Measurements from ENCODE around the gene QRICH1. TPM values are rescaled to one million over a fixed set of nuclear protein-coding genes. Genes with fewer than 3 reads are reported as not detected.
A peak's percentile ranks its signal among the peaks of the same experiment; 100 is the strongest.

Gene QRICH1
- total RNA-seq, 1 donor from 2014 or later: 77.5 TPM

- H3K4me1 Mint-ChIP-seq (ENCODE audit: low read depth): peaks cover 55% of the 10 kb centered on the region
- TF ChIP-seq CTCF (IDR thresholded peaks at IDR 0.05): no peak
- no peaks in the 10 kb centered on the region for H3K27me3 Mint-ChIP-seq (ENCODE audit: low read depth)
- peak overlapping the region; percentile 99 for H3K27ac Mint-ChIP-seq (ENCODE audit: unreplicated experiment)
- peaks cover 33% of the 10 kb centered on the region for H3K36me3 Mint-ChIP-seq (ENCODE audit: low read depth)
- peak; percentile 19 for DNase-seq (ENCODE audit: low spot score)
- peak overlapping the region; percentile 94 for H3K4me3 Mint-ChIP-seq (ENCODE audit: unreplicated experiment)
- H3K9me3 Mint-ChIP-seq (ENCODE audit: low read depth): no peaks in the 10 kb centered on the region
These were observed 65.6 kb downstream of the QRICH1 start for GRCh38 chr3:49028298-49028672.

GRCh38 chr3:49027634-49028033, 66.2 kb downstream of the QRICH1 start:
- H3K27ac Mint-ChIP-seq (ENCODE audit: unreplicated experiment): peak overlapping the region; percentile 80
- peaks cover 55% of the 10 kb centered on the region for H3K4me1 Mint-ChIP-seq (ENCODE audit: low read depth)
- no peaks in the 10 kb centered on the region for H3K9me3 Mint-ChIP-seq (ENCODE audit: low read depth)
- no peak for TF ChIP-seq CTCF (IDR thresholded peaks at IDR 0.05)
- no peaks in the 10 kb centered on the region for H3K27me3 Mint-ChIP-seq (ENCODE audit: low read depth)
- DNase-seq (ENCODE audit: low spot score): peak; percentile 59
- H3K4me3 Mint-ChIP-seq (ENCODE audit: unreplicated experiment): no peak overlapping the region
- peaks cover 30% of the 10 kb centered on the region for H3K36me3 Mint-ChIP-seq (ENCODE audit: low read depth)

GRCh38 chr3:49026536-49026935, 67.3 kb downstream of the QRICH1 start:
- Mint-ChIP-seq H3K36me3 (ENCODE audit: low read depth) (peaks cover 24% of the 10 kb centered on the region), H3K27ac (ENCODE audit: unreplicated experiment) (peak overlapping the region; percentile 80), H3K4me3 (ENCODE audit: unreplicated experiment) (no peak overlapping the region), H3K4me1 (ENCODE audit: low read depth) (peaks cover 58% of the 10 kb centered on the region), H3K9me3 (ENCODE audit: low read depth) (no peaks in the 10 kb centered on the region), H3K27me3 (ENCODE audit: low read depth) (no peaks in the 10 kb centered on the region)
- TF ChIP-seq CTCF (IDR thresholded peaks at IDR 0.05): no peak
- peak; percentile 63 for DNase-seq (ENCODE audit: low spot score)

- Mint-ChIP-seq H3K4me1 (ENCODE audit: low read depth) (peaks cover 60% of the 10 kb centered on the region), H3K36me3 (ENCODE audit: low read depth) (peaks cover 21% of the 10 kb centered on the region), H3K27ac (ENCODE audit: unreplicated experiment) (peak overlapping the region; percentile 71), H3K9me3 (ENCODE audit: low read depth) (no peaks in the 10 kb centered on the region), H3K4me3 (ENCODE audit: unreplicated experiment) (no peak overlapping the region), H3K27me3 (ENCODE audit: low read depth) (no peaks in the 10 kb centered on the region)
- DNase-seq (ENCODE audit: low spot score): peak; percentile 79
- TF ChIP-seq CTCF (IDR thresholded peaks at IDR 0.05): no peak
These were observed 67.9 kb downstream of the QRICH1 start for GRCh38 chr3:49025793-49026520.

- Mint-ChIP-seq H3K9me3 (ENCODE audit: low read depth) (no peaks in the 10 kb centered on the region), H3K36me3 (ENCODE audit: low read depth) (peaks cover 19% of the 10 kb centered on the region), H3K27me3 (ENCODE audit: low read depth) (no peaks in the 10 kb centered on the region), H3K27ac (ENCODE audit: unreplicated experiment) (peak overlapping the region; percentile 71), H3K4me3 (ENCODE audit: unreplicated experiment) (no peak overlapping the region), H3K4me1 (ENCODE audit: low read depth) (peaks cover 63% of the 10 kb centered on the region)
- DNase-seq (ENCODE audit: low spot score): peak; percentile 81
- no peak for TF ChIP-seq CTCF (IDR thresholded peaks at IDR 0.05)
These were observed 68.7 kb downstream of the QRICH1 start for GRCh38 chr3:49025005-49025792.

Data from chondrocyte (in vitro differentiated cells).